ENCODE results near the gene ATG7. TPM values are rescaled to one million over a fixed set of nuclear protein-coding genes. Genes with fewer than 3 reads are reported as not detected.
"Not testable (repeated sequence)": the region's sequence is repeated elsewhere in the genome, so short reads cannot be mapped to it uniquely, and the experiment has no call there.

Gene ATG7
- polyA plus RNA-seq, 1 donor, result 16.6 TPM

GRCh38 chr3:11475324-11475723 is 203.1 kb downstream of the ATG7 start:
- Histone ChIP-seq H3K9me3 (ENCODE audit: control insufficient read depth, low read depth, low read length) (no peaks in the 10 kb centered on the region), H3K4me1 (ENCODE audit: control insufficient read depth, insufficient read depth, low read length) (peaks cover under 1% of the 10 kb centered on the region), H3K4me3 (ENCODE audit: low read length) (no peak overlapping the region), H3K27me3 (ENCODE audit: control insufficient read depth, insufficient read depth, low read length) (no peaks in the 10 kb centered on the region), H3K27ac (ENCODE audit: low read length) (no peak overlapping the region), H3K36me3 (ENCODE audit: control insufficient read depth, insufficient read depth, low read length) (no peaks in the 10 kb centered on the region)
- DNase-seq, result no peak
- no CpG with 5 or more reads among the region's 6 CpGs for WGBS (ENCODE audit: insufficient coverage, low lambda C conversion rate)

GRCh38 chr3:11476735-11477144 is 204.5 kb downstream of the ATG7 start:
- peaks cover 9% of the 10 kb centered on the region for H3K4me1 ChIP-seq (ENCODE audit: control insufficient read depth, insufficient read depth, low read length)
- peak; percentile 20 to 53 for DNase-seq
- H3K9me3 ChIP-seq (ENCODE audit: control insufficient read depth, low read depth, low read length), result no peaks in the 10 kb centered on the region
- no peak overlapping the region for H3K27ac ChIP-seq (ENCODE audit: low read length)
- no peak overlapping the region for H3K4me3 ChIP-seq (ENCODE audit: low read length)
- H3K36me3 ChIP-seq (ENCODE audit: control insufficient read depth, insufficient read depth, low read length), result no peaks in the 10 kb centered on the region
- no peaks in the 10 kb centered on the region for H3K27me3 ChIP-seq (ENCODE audit: control insufficient read depth, insufficient read depth, low read length)
- WGBS (ENCODE audit: insufficient coverage, low lambda C conversion rate), result no CpG with 5 or more reads among the region's 1 CpG

GRCh38 chr3:11477407-11477911 is 205.3 kb downstream of the ATG7 start:
- no peak overlapping the region for H3K27ac ChIP-seq (ENCODE audit: low read length)
- no peaks in the 10 kb centered on the region for H3K36me3 ChIP-seq (ENCODE audit: control insufficient read depth, insufficient read depth, low read length)

GRCh38 chr3:11478167-11478566 is 206.0 kb downstream of the ATG7 start:
- H3K4me3 ChIP-seq (ENCODE audit: low read length), result no peak overlapping the region
- no peaks in the 10 kb centered on the region for H3K27me3 ChIP-seq (ENCODE audit: control insufficient read depth, insufficient read depth, low read length)
- H3K36me3 ChIP-seq (ENCODE audit: control insufficient read depth, insufficient read depth, low read length), result no peaks in the 10 kb centered on the region
- H3K27ac ChIP-seq (ENCODE audit: low read length), result no peak overlapping the region
- peaks cover 11% of the 10 kb centered on the region for H3K4me1 ChIP-seq (ENCODE audit: control insufficient read depth, insufficient read depth, low read length)
- DNase-seq, result no peak
- WGBS (ENCODE audit: insufficient coverage, low lambda C conversion rate), result no CpG with 5 or more reads among the region's 2 CpGs
- no peaks in the 10 kb centered on the region for H3K9me3 ChIP-seq (ENCODE audit: control insufficient read depth, low read depth, low read length)

More at GRCh38 chr3:11477407-11477911, 205.3 kb downstream of the ATG7 start:
- DNase-seq, result no peak
- no CpG with 5 or more reads among the region's 3 CpGs for WGBS (ENCODE audit: insufficient coverage, low lambda C conversion rate)
- Histone ChIP-seq H3K9me3 (ENCODE audit: control insufficient read depth, low read depth, low read length) (no peaks in the 10 kb centered on the region), H3K27me3 (ENCODE audit: control insufficient read depth, insufficient read depth, low read length) (no peaks in the 10 kb centered on the region), H3K4me1 (ENCODE audit: control insufficient read depth, insufficient read depth, low read length) (peaks cover 11% of the 10 kb centered on the region), H3K4me3 (ENCODE audit: low read length) (no peak overlapping the region)

- 80% methylated on average over 1 of the region's 3 CpGs for WGBS (ENCODE audit: insufficient coverage, low lambda C conversion rate)
- no peak overlapping the region for H3K27ac ChIP-seq (ENCODE audit: low read length)
- no peak for DNase-seq
- H3K36me3 ChIP-seq (ENCODE audit: control insufficient read depth, insufficient read depth, low read length), result no peaks in the 10 kb centered on the region
- no peak overlapping the region for H3K4me3 ChIP-seq (ENCODE audit: low read length)
- H3K4me1 ChIP-seq (ENCODE audit: control insufficient read depth, insufficient read depth, low read length), result peaks cover 11% of the 10 kb centered on the region
- no peaks in the 10 kb centered on the region for H3K9me3 ChIP-seq (ENCODE audit: control insufficient read depth, low read depth, low read length)
- H3K27me3 ChIP-seq (ENCODE audit: control insufficient read depth, insufficient read depth, low read length), result no peaks in the 10 kb centered on the region
Measured at GRCh38 chr3:11479221-11479620, 207.0 kb downstream of the ATG7 start.

- Histone ChIP-seq H3K4me1 (ENCODE audit: control insufficient read depth, insufficient read depth, low read length) (peaks cover 11% of the 10 kb centered on the region), H3K27me3 (ENCODE audit: control insufficient read depth, insufficient read depth, low read length) (no peaks in the 10 kb centered on the region), H3K9me3 (ENCODE audit: control insufficient read depth, low read depth, low read length) (no peaks in the 10 kb centered on the region), H3K27ac (ENCODE audit: low read length) (no peak overlapping the region), H3K4me3 (ENCODE audit: low read length) (no peak overlapping the region), H3K36me3 (ENCODE audit: control insufficient read depth, insufficient read depth, low read length) (no peaks in the 10 kb centered on the region)
- 20% methylated on average over 1 of the region's 7 CpGs for WGBS (ENCODE audit: insufficient coverage, low lambda C conversion rate)
- DNase-seq, result peak; percentile 30 to 66
Measured at GRCh38 chr3:11480663-11481298, 208.6 kb downstream of the ATG7 start.

GRCh38 chr3:11481556-11481955 is 209.4 kb downstream of the ATG7 start:
- H3K36me3 ChIP-seq (ENCODE audit: control insufficient read depth, insufficient read depth, low read length), result no peaks in the 10 kb centered on the region
- H3K4me1 ChIP-seq (ENCODE audit: control insufficient read depth, insufficient read depth, low read length), result peaks cover 11% of the 10 kb centered on the region
- no peak overlapping the region for H3K27ac ChIP-seq (ENCODE audit: low read length)
- H3K27me3 ChIP-seq (ENCODE audit: control insufficient read depth, insufficient read depth, low read length), result no peaks in the 10 kb centered on the region
- DNase-seq, result no peak
- no peak overlapping the region for H3K4me3 ChIP-seq (ENCODE audit: low read length)
- no CpG with 5 or more reads among the region's 3 CpGs for WGBS (ENCODE audit: insufficient coverage, low lambda C conversion rate)
- no peaks in the 10 kb centered on the region for H3K9me3 ChIP-seq (ENCODE audit: control insufficient read depth, low read depth, low read length)

- peak; percentile 18 to 25 for DNase-seq
- Histone ChIP-seq H3K27ac (ENCODE audit: low read length) (no peak overlapping the region), H3K27me3 (ENCODE audit: control insufficient read depth, insufficient read depth, low read length) (no peaks in the 10 kb centered on the region), H3K4me3 (ENCODE audit: low read length) (no peak overlapping the region), H3K4me1 (ENCODE audit: control insufficient read depth, insufficient read depth, low read length) (peaks cover 11% of the 10 kb centered on the region), H3K9me3 (ENCODE audit: control insufficient read depth, low read depth, low read length) (no peaks in the 10 kb centered on the region), H3K36me3 (ENCODE audit: control insufficient read depth, insufficient read depth, low read length) (no peaks in the 10 kb centered on the region)
- 79% methylated on average over 4 of the region's 8 CpGs for WGBS (ENCODE audit: insufficient coverage, low lambda C conversion rate)
Measured at GRCh38 chr3:11482021-11482420, 209.8 kb downstream of the ATG7 start.

GRCh38 chr3:11488356-11488755 is 216.2 kb downstream of the ATG7 start:
- not testable (repeated sequence) for H3K4me3 ChIP-seq (ENCODE audit: low read length); H3K9me3 ChIP-seq (ENCODE audit: control insufficient read depth, low read depth, low read length); H3K27ac ChIP-seq (ENCODE audit: low read length); H3K4me1 ChIP-seq (ENCODE audit: control insufficient read depth, insufficient read depth, low read length); H3K36me3 ChIP-seq (ENCODE audit: control insufficient read depth, insufficient read depth, low read length); DNase-seq; H3K27me3 ChIP-seq (ENCODE audit: control insufficient read depth, insufficient read depth, low read length)
- no CpG with 5 or more reads among the region's 42 CpGs for WGBS (ENCODE audit: insufficient coverage, low lambda C conversion rate)

GRCh38 chr3:11494131-11494916 is 222.1 kb downstream of the ATG7 start:
- DNase-seq, result no peak
- Histone ChIP-seq H3K4me1 (ENCODE audit: control insufficient read depth, insufficient read depth, low read length) (no peaks in the 10 kb centered on the region), H3K27me3 (ENCODE audit: control insufficient read depth, insufficient read depth, low read length) (no peaks in the 10 kb centered on the region), H3K9me3 (ENCODE audit: control insufficient read depth, low read depth, low read length) (no peaks in the 10 kb centered on the region), H3K36me3 (ENCODE audit: control insufficient read depth, insufficient read depth, low read length) (no peaks in the 10 kb centered on the region), H3K27ac (ENCODE audit: low read length) (no peak overlapping the region), H3K4me3 (ENCODE audit: low read length) (no peak overlapping the region)
- 100% methylated on average over 1 of the region's 6 CpGs for WGBS (ENCODE audit: insufficient coverage, low lambda C conversion rate)

All from large intestine (tissue), 3 donors.